ENCODE data around the gene EMILIN2. TPM values are rescaled to one million over a fixed set of nuclear protein-coding genes. Genes with fewer than 3 reads are reported as not detected.

The EMILIN2 gene
- total and polyA plus RNA-seq, 2 of the 8 experiments (the other 6 are each of a cell fraction or from before 2014, with no cell fraction given): 6.0 to 7.5 TPM

GRCh38 chr18:2909431-2910140 lies 62.8 kb downstream of the EMILIN2 start:
- H3K4me1 ChIP-seq (replicated peaks in 1 of 4; ENCODE audit: control insufficient read depth in 3 of 4, insufficient read depth in 4 of 4, low read length in 3 of 4): peaks cover 0 to 6% (median 4%) of the 10 kb centered on the region in 4 experiments; a peak in 5 of 7 replicates
- H4K8ac ChIP-seq (ENCODE audit: extremely low read depth, insufficient read depth, low read length): no peak overlapping the region; the same call in 1 of the 2 replicates
- no peak overlapping the region for H3K4ac ChIP-seq (replicated peaks; ENCODE audit: insufficient read length, low read depth, low read length)
- no peaks in the 10 kb centered on the region; a peak in 1 of 4 replicates for H3K9me3 ChIP-seq (ENCODE audit: insufficient read depth in 2 of 2, low read depth in 1 of 2, low read length in 1 of 2)
- no peak overlapping the region for H3K4me3 ChIP-seq (ENCODE audit: extremely low read depth in 1 of 4, insufficient read depth in 2 of 4, low read depth in 3 of 4, low read length in 4 of 4)
- ChIA-PET POLR2A (ENCODE audit: partially characterized antibody) (interaction anchor here (0.9 to 1.6 kb wide), 2 partner anchors 9 to 254 kb away, joined by 3 to 4 read pairs; partner anchors contain the start of gene SMCHD1), CTCF (ENCODE audit: partially characterized antibody) (interaction anchor here (1.1 to 3.5 kb wide), 3 partner anchors 10 to 337 kb away, joined by 3 to 14 read pairs (median 6); no protein-coding TSS in a partner anchor)
- H3K56ac ChIP-seq (replicated peaks; ENCODE audit: insufficient read length, low read depth, low read length): no peak overlapping the region
- peaks cover 12% of the 10 kb centered on the region; the same call in 1 of the 2 replicates for H3K23me2 ChIP-seq (ENCODE audit: low read depth, low read length)
- H2BK120ac ChIP-seq (replicated peaks; ENCODE audit: low read depth, low read length): no peak overlapping the region
- peaks cover 0 to 25% (median 15%) of the 10 kb centered on the region in 4 experiments; a peak in 6 of 8 replicates for H3K36me3 ChIP-seq (ENCODE audit: control insufficient read depth in 2 of 4, insufficient read depth in 4 of 4, low read length in 3 of 4)
- H3K23ac ChIP-seq (ENCODE audit: insufficient read length): no peak overlapping the region
- 90% methylated on average over 22 of the region's 22 CpGs; no CpG with 5 or more reads in 1 of the 2 experiments for WGBS, 2 experiments (ENCODE audit: extremely low coverage in 1 of 2, insufficient coverage in 1 of 2, insufficient read length in 1 of 2, insufficient replicate concordance in 2 of 2, low coverage in 1 of 2, low lambda C conversion rate in 2 of 2, missing lambda C conversion rate in 1 of 2)
- H4K5ac ChIP-seq (ENCODE audit: insufficient read length, low read depth, low read length): no peak overlapping the region
- H4K20me1 ChIP-seq (replicated peaks in 1 of 2; ENCODE audit: control insufficient read depth in 1 of 2, insufficient read depth in 2 of 2, low read length in 2 of 2): peaks cover 0 to 12% of the 10 kb centered on the region in 2 experiments
- no peaks in the 10 kb centered on the region for H3K79me2 ChIP-seq (ENCODE audit: control insufficient read depth in 1 of 2, insufficient read depth in 2 of 2, low read length in 2 of 2)
- H2BK20ac ChIP-seq (ENCODE audit: low read length): no peak overlapping the region
- no peak overlapping the region for H3K18ac ChIP-seq (ENCODE audit: extremely low read depth, low read length)
- no peak overlapping the region for H2BK15ac ChIP-seq (ENCODE audit: low read length)
- H2BK12ac ChIP-seq (ENCODE audit: low read depth, low read length): no peak overlapping the region
- FAIRE-seq (no peak), DNase-seq (ENCODE audit: low read depth in 1 of 2, low spot score in 2 of 2) (no peak)
- H3K27me3 ChIP-seq (replicated peaks in 1 of 4; ENCODE audit: control insufficient read depth in 3 of 4, extremely low read depth in 1 of 4, insufficient read depth in 3 of 4, low read length in 3 of 4): peaks cover 0 to 2% (median 0%) of the 10 kb centered on the region in 4 experiments; a peak in 3 of 7 replicates
- H3K79me1 ChIP-seq (ENCODE audit: low read depth, low read length): peaks cover 4% of the 10 kb centered on the region; the same call in 1 of the 2 replicates
- H3K9ac ChIP-seq (replicated peaks in 1 of 4; ENCODE audit: extremely low read depth in 1 of 4, low read depth in 3 of 4, low read length in 3 of 4): no peak overlapping the region
- H3K4me2 ChIP-seq (ENCODE audit: insufficient read depth in 1 of 2, low read depth in 2 of 2, low read length in 2 of 2): no peak overlapping the region
- no peak overlapping the region for H4K91ac ChIP-seq (replicated peaks; ENCODE audit: insufficient read length, low read length)
- H2BK5ac ChIP-seq (ENCODE audit: low read depth, low read length): no peak overlapping the region
- no peak overlapping the region for H2AFZ ChIP-seq (ENCODE audit: low read length)
- H2AK5ac ChIP-seq (ENCODE audit: low read depth, low read length): no peak overlapping the region
- H3K14ac ChIP-seq (ENCODE audit: insufficient read length): no peak overlapping the region
- H3K27ac ChIP-seq (ENCODE audit: low read depth, low read length): no peak overlapping the region; the same call in 1 of the 2 replicates
- TF ChIP-seq RAD21 (IDR thresholded peaks at IDR 0.05 in 1 of 2, conservative IDR thresholded peaks at IDR 0.05 in 1 of 2; ENCODE audit: low read depth in 2 of 2, low read length in 2 of 2): no peak
- TF ChIP-seq MAX (IDR thresholded peaks at IDR 0.05): no peak
- TF ChIP-seq SIRT6 (IDR thresholded peaks at IDR 0.05; ENCODE audit: low read length): no peak
- no peak for TF ChIP-seq CTCF (IDR thresholded peaks at IDR 0.05; ENCODE audit: control extremely low read depth in 1 of 3, insufficient read depth in 1 of 3, low read depth in 1 of 3, low read length in 3 of 3)
- TF ChIP-seq USF2 (IDR thresholded peaks at IDR 0.05; ENCODE audit: low read length): no peak
- TF ChIP-seq KDM1A (IDR thresholded peaks at IDR 0.05; ENCODE audit: borderline replicate concordance, low read length): no peak
- TF ChIP-seq YY1 (IDR thresholded peaks at IDR 0.05; ENCODE audit: low read depth, low read length): no peak
